Keratinocyte (primary cell): ENCODE data around the gene MAP3K6. TPM values are rescaled to one million over a fixed set of nuclear protein-coding genes. Genes with fewer than 3 reads are reported as not detected.
A peak's percentile ranks its signal among the peaks of the same experiment; 100 is the strongest.

Source experiments
- DNase-seq: peaks from one replicate; pipeline ENCODE4 v3.0.0-alpha.2; 2011; ENCODE audit warnings: low read depth, missing footprints, low spot score
- FAIRE-seq: peaks from 2 replicates; lab custom pipeline; 2011; peaks lifted over from hg19 to GRCh38; lab: Jason Lieb, UNC
- H2AFZ ChIP-seq: 2 replicates; pipeline ENCODE4 v1.6.0; 2012; ENCODE audit warnings: low read length, control low read depth, inconsistent platforms; ENCODE audit not compliant: control insufficient read depth
- H3K27ac ChIP-seq: 2 replicates; pipeline ENCODE4 v1.5.1; 2011; ENCODE audit warnings: low read length; ENCODE audit not compliant: control insufficient read depth, insufficient read depth
- H3K27me3 ChIP-seq: 3 replicates; pipeline ENCODE4 v1.6.0; 2011; ENCODE audit warnings: low read length; ENCODE audit not compliant: control insufficient read depth, insufficient read depth; ENCODE audit errors: extremely low read depth
- H3K36me3 ChIP-seq, 2 experiments: 2 replicates in 1 of 2; 3 replicates in 1 of 2; pipeline ENCODE4 v1.5.1; 2011; ENCODE audit warnings: low read length in 2 of 2, mild to moderate bottlenecking in 1 of 2; ENCODE audit not compliant: control insufficient read depth in 2 of 2, insufficient read depth in 2 of 2; ENCODE audit errors: extremely low read depth in 1 of 2
- H3K4me1 ChIP-seq: 3 replicates; pipeline ENCODE4 v1.5.1; 2011; ENCODE audit warnings: low read length; ENCODE audit not compliant: control insufficient read depth, insufficient read depth; ENCODE audit errors: extremely low read depth
- H3K4me2 ChIP-seq: 3 replicates; pipeline ENCODE4 v1.6.0; 2011; ENCODE audit warnings: low read depth, low read length; ENCODE audit not compliant: control insufficient read depth, insufficient read depth; ENCODE audit errors: extremely low read depth
- H3K4me3 ChIP-seq, 3 experiments: fragments of 200-600 bp in 1 of 3; sonication (generic) in 1 of 3; 2 replicates in 2 of 3; 3 replicates in 1 of 3; pipeline ENCODE4 v1.5.1; 2011 to 2016; ENCODE audit warnings: low read length in 3 of 3, mild to moderate bottlenecking in 3 of 3, control low read depth in 2 of 3, inconsistent platforms in 1 of 3, low read depth in 1 of 3, mixed read lengths in 1 of 3, mixed run types in 1 of 3, moderate library complexity in 1 of 3; ENCODE audit not compliant: control insufficient read depth in 2 of 3, insufficient read depth in 2 of 3; ENCODE audit errors: extremely low read depth in 1 of 3
- H3K79me2 ChIP-seq: 2 replicates; pipeline ENCODE4 v1.6.0; 2012; ENCODE audit warnings: low read length; ENCODE audit not compliant: control insufficient read depth, insufficient read depth
- H3K9ac ChIP-seq: 3 replicates; pipeline ENCODE4 v1.6.0; 2011; ENCODE audit warnings: low read length; ENCODE audit not compliant: control insufficient read depth, insufficient read depth; ENCODE audit errors: extremely low read depth
- H3K9me1 ChIP-seq: 3 replicates; pipeline ENCODE4 v1.6.0; 2011; ENCODE audit warnings: low read length; ENCODE audit not compliant: control insufficient read depth, insufficient read depth; ENCODE audit errors: extremely low read depth
- H3K9me3 ChIP-seq: 2 replicates; pipeline ENCODE4 v1.5.1; 2012; ENCODE audit warnings: low read depth, low read length; ENCODE audit not compliant: control insufficient read depth
- H4K20me1 ChIP-seq: 3 replicates; pipeline ENCODE4 v1.6.0; 2011; ENCODE audit warnings: low read length; ENCODE audit not compliant: control insufficient read depth, insufficient read depth; ENCODE audit errors: extremely low read depth
- EZH2 ChIP-seq: IDR thresholded peaks from one replicate; pipeline ENCODE4 v1.6.1; 2012; ENCODE audit warnings: inconsistent platforms, mild to moderate bottlenecking, low read length, moderate library complexity
- dilution Hi-C: fragments of 300-500 bp; cut with MboI; formaldehyde crosslinking; loops from one replicate; pipeline ENCODE4 v1.7.0; 2020; ENCODE audit warnings: low sequenced_read_pairs; ENCODE audit not compliant: extremely low pct_ligation_motif_present
- polyA plus RNA-seq, 5 experiments: library from polyadenylated mRNA; depleted of rRNA in 3 of 5; stranded (reverse) in 3 of 5; stranded (forward) in 1 of 5; unstranded in 1 of 5; fragments of >200 nt; gene quantifications; 1 replicate in 1 of 5; 2 replicates in 3 of 5; 3 replicates in 1 of 5; pipeline versions ENCODE4 v1.2.1 to v1.2.3, GENCODE V29; 2011 to 2012; ENCODE audit warnings: missing spikeins in 2 of 5, low read depth in 1 of 5, low replicate concordance in 1 of 5
- TF ChIP-seq, protein P1 (sequence below), 3 experiments: IDR thresholded peaks in 1 of 3; conservative IDR thresholded peaks in 1 of 3; optimal IDR thresholded peaks in 1 of 3; 2 replicates in 2 of 3; 3 replicates in 1 of 3; pipeline versions ENCODE3 to v1.5.1; 2011; ENCODE audit warnings: low read length in 3 of 3, mild to moderate bottlenecking in 3 of 3, moderate library complexity in 2 of 3, control low read depth in 1 of 3, inconsistent platforms in 1 of 3; ENCODE audit not compliant: insufficient read depth in 2 of 3; ENCODE audit errors: extremely low read depth in 1 of 3

MAP3K6 gene
- polyA plus RNA-seq, 1 donor (not counting 4 experiments of a cell fraction or from before 2014, with no cell fraction given), result 13.4 TPM

- Histone ChIP-seq H3K4me2 (peak overlapping the region; percentile 97), H3K79me2 (peaks cover 10% of the 10 kb centered on the region), H4K20me1 (no peaks in the 10 kb centered on the region), H3K9me1 (no peaks in the 10 kb centered on the region), H3K9me3 (no peaks in the 10 kb centered on the region), H3K4me3 (peak overlapping the region; percentile 66 to 89 (median 77)), H3K4me1 (peaks cover 37% of the 10 kb centered on the region), H3K27ac (peak overlapping the region; percentile 87), H3K27me3 (no peaks in the 10 kb centered on the region), H3K9ac (peak overlapping the region; percentile 77), H2AFZ (peak overlapping the region; percentile 20), H3K36me3 (peaks cover 4 to 9% of the 10 kb centered on the region in 2 experiments)
- FAIRE-seq (no peak), DNase-seq (no peak)
- dilution Hi-C loops, result no loop called here
- no peak for TF ChIP-seq EZH2
- TF ChIP-seq, protein P1, sequence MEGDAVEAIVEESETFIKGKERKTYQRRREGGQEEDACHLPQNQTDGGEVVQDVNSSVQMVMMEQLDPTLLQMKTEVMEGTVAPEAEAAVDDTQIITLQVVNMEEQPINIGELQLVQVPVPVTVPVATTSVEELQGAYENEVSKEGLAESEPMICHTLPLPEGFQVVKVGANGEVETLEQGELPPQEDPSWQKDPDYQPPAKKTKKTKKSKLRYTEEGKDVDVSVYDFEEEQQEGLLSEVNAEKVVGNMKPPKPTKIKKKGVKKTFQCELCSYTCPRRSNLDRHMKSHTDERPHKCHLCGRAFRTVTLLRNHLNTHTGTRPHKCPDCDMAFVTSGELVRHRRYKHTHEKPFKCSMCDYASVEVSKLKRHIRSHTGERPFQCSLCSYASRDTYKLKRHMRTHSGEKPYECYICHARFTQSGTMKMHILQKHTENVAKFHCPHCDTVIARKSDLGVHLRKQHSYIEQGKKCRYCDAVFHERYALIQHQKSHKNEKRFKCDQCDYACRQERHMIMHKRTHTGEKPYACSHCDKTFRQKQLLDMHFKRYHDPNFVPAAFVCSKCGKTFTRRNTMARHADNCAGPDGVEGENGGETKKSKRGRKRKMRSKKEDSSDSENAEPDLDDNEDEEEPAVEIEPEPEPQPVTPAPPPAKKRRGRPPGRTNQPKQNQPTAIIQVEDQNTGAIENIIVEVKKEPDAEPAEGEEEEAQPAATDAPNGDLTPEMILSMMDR (optimal IDR thresholded peaks at IDR 0.05 in 1 of 3, IDR thresholded peaks at IDR 0.05 in 1 of 3, conservative IDR thresholded peaks at IDR 0.05 in 1 of 3; ENCODE audit: extremely low read depth in 1 of 3, insufficient read depth in 2 of 3, low read length in 3 of 3), result no peak
Observed at GRCh38 chr1:27343639-27344025, 23.1 kb downstream of the MAP3K6 start.

- peaks cover 4 to 9% of the 10 kb centered on the region in 2 experiments for H3K36me3 ChIP-seq
- TF ChIP-seq EZH2, result no peak
- TF ChIP-seq, protein P1 (optimal IDR thresholded peaks at IDR 0.05 in 1 of 3, IDR thresholded peaks at IDR 0.05 in 1 of 3, conservative IDR thresholded peaks at IDR 0.05 in 1 of 3; ENCODE audit: extremely low read depth in 1 of 3, insufficient read depth in 2 of 3, low read length in 3 of 3), result peak in 1 of 3 experiments; percentile 3
- H3K4me3 ChIP-seq, result peak overlapping the region; percentile 66 to 89 (median 77)
- H3K4me1 ChIP-seq, result peaks cover 35% of the 10 kb centered on the region
- H3K27me3 ChIP-seq, result no peaks in the 10 kb centered on the region
- H3K27ac ChIP-seq, result peak overlapping the region; percentile 87
- dilution Hi-C loops, result no loop called here
- FAIRE-seq (peak; percentile 75), DNase-seq (peak; percentile 90)
- peak overlapping the region; percentile 70 for H2AFZ ChIP-seq
- H3K4me2 ChIP-seq, result peak overlapping the region; percentile 97
- no peaks in the 10 kb centered on the region for H3K9me1 ChIP-seq
- H3K9ac ChIP-seq, result peak overlapping the region; percentile 77
- H3K79me2 ChIP-seq, result peaks cover 10% of the 10 kb centered on the region
- no peaks in the 10 kb centered on the region for H3K9me3 ChIP-seq
- H4K20me1 ChIP-seq, result no peaks in the 10 kb centered on the region
Observed at GRCh38 chr1:27342778-27343638, 23.8 kb downstream of the MAP3K6 start.
